ENCODE results near the gene ZDHHC21.

- TF ChIP-seq BHLHE40 (IDR thresholded peaks at IDR 0.05; ENCODE audit: low read length) (no peak), CBFB (CRISPR knock-in tag; IDR thresholded peaks at IDR 0.05) (no peak), ZNF140 (CRISPR knock-in tag; IDR thresholded peaks at IDR 0.05) (no peak), ZNF695 (CRISPR knock-in tag; IDR thresholded peaks at IDR 0.05) (no peak), POLR2A (conservative IDR thresholded peaks at IDR 0.05) (no peak), ZHX1 (conservative IDR thresholded peaks at IDR 0.05; ENCODE audit: low read length) (no peak)
- TF ChIP-seq, protein P1, sequence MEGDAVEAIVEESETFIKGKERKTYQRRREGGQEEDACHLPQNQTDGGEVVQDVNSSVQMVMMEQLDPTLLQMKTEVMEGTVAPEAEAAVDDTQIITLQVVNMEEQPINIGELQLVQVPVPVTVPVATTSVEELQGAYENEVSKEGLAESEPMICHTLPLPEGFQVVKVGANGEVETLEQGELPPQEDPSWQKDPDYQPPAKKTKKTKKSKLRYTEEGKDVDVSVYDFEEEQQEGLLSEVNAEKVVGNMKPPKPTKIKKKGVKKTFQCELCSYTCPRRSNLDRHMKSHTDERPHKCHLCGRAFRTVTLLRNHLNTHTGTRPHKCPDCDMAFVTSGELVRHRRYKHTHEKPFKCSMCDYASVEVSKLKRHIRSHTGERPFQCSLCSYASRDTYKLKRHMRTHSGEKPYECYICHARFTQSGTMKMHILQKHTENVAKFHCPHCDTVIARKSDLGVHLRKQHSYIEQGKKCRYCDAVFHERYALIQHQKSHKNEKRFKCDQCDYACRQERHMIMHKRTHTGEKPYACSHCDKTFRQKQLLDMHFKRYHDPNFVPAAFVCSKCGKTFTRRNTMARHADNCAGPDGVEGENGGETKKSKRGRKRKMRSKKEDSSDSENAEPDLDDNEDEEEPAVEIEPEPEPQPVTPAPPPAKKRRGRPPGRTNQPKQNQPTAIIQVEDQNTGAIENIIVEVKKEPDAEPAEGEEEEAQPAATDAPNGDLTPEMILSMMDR (IDR thresholded peaks at IDR 0.05 in 2 of 3, conservative IDR thresholded peaks at IDR 0.05 in 1 of 3; ENCODE audit: insufficient read depth in 2 of 3, low read depth in 1 of 3, low read length in 3 of 3) = no peak
- TF ChIP-seq, protein P2, sequence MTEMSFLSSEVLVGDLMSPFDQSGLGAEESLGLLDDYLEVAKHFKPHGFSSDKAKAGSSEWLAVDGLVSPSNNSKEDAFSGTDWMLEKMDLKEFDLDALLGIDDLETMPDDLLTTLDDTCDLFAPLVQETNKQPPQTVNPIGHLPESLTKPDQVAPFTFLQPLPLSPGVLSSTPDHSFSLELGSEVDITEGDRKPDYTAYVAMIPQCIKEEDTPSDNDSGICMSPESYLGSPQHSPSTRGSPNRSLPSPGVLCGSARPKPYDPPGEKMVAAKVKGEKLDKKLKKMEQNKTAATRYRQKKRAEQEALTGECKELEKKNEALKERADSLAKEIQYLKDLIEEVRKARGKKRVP (CRISPR knock-in tag; IDR thresholded peaks at IDR 0.05) = no peak
Measured at GRCh38 chr9:14645648-14646047, 47.6 kb downstream of the ZDHHC21 start.

Data from K562 (cell line).